DMS79 (cell line): ENCODE measurements around the gene SIAH2.
"Not testable (repeated sequence)": the region's sequence is repeated elsewhere in the genome, so short reads cannot be mapped to it uniquely, and the experiment has no call there.

Experiments used
- DNase-seq: peaks from one replicate; lab custom pipeline; 2025; lab: John Stamatoyannopoulos, UW

Gene SIAH2, protein sequence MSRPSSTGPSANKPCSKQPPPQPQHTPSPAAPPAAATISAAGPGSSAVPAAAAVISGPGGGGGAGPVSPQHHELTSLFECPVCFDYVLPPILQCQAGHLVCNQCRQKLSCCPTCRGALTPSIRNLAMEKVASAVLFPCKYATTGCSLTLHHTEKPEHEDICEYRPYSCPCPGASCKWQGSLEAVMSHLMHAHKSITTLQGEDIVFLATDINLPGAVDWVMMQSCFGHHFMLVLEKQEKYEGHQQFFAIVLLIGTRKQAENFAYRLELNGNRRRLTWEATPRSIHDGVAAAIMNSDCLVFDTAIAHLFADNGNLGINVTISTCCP

GRCh38 chr3:150763122-150763840 lies at the start of gene SIAH2:
Gene SIAH2, minus strand, starts transcription at chr3:150763169. Its CDS starts 320 bp downstream, at chr3:150762849.
- peak; percentile 69 for DNase-seq

DNA sequence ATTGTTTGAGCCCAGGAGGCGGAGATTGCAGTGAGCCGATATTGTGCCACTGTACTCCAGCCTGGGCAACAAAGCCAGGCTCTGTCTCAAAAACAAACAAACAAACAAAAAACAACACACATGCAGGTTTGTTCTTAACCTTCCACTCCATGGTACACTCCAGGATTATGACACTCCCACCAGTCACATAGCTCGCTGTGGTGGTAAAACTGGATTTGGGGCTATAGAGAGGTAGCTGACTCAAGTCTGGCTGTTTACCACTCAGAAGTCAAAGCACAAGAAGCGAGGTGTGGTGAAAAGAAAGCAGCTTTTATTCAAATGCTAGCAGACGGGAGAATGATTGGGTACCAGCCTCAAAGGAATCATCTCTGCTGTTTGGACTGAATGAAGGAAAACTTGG lies 49.0 kb upstream of the SIAH2 start:
- DNase-seq = no peak

- DNase-seq = no peak
Observed at GRCh38 chr3:150810641-150811040, 47.7 kb upstream of the SIAH2 start.

GRCh38 chr3:150806185-150806835 lies 43.3 kb upstream of the SIAH2 start:
- no peak for DNase-seq

DNA sequence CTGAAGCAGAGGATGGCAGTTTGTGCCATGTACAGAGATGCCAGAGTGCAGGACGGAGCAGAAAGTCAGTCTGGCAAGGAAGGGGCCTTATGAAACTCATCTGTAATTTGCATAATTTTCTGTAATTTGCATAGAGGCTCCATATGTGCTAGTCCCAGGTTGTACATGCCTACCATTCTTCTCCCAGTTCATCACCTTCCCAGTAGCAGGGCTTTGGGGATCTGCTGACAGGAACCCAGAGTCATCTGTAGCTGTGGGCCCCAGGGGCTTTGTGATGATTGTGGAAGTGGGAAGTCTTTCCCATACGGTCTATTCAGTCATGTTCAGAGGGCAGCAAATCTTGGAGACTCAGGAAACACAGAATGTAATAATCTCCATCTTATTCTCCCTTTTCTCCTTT lies 42.4 kb upstream of the SIAH2 start:
- DNase-seq = no peak

DNA sequence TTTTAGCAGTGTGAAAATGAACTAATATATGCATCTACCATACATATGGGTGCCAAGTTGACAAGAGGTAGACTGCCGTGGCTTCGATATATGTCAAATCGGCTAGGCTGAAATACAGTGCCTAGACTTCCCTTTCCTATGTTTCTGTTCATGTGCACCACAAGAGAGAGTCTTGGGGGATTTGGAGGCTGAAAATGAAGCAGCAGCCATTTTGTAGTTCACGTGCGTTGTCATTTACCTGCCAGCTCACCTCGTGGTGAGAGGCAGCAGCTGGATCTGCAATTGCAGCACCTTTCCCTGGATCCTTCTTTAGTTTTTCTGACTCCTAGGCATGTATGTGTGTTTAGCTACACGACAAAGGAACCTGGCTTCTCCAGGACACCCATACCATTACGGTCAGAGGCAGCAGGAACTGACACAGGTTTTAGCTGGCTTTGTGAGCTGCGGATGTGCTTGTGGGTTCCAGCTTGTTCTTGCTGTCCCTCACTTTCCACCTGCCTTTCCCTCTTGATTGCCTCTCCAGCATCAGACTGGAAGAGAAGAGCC lies 40.5 kb upstream of the SIAH2 start:
- DNase-seq = no peak

DNA sequence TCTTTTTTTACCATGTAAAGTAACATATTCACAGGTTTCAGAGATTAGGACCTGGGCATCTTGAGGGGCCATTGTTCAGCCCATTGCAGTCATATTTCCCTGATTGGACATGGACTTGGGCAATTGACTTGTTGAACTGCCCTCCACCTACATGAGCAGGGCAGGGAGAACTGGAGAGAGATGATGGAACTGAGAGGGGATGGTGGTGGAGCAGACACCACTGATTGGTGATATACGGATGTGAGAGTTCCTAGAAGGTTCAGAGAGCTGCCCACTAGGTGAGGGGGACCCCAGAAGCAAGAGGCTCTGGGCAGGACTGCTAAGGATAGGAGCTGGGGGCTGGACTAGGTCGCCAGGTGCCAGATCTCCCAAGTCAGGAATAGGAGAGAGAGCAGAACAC lies 37.8 kb upstream of the SIAH2 start:
- no peak for DNase-seq

DNA sequence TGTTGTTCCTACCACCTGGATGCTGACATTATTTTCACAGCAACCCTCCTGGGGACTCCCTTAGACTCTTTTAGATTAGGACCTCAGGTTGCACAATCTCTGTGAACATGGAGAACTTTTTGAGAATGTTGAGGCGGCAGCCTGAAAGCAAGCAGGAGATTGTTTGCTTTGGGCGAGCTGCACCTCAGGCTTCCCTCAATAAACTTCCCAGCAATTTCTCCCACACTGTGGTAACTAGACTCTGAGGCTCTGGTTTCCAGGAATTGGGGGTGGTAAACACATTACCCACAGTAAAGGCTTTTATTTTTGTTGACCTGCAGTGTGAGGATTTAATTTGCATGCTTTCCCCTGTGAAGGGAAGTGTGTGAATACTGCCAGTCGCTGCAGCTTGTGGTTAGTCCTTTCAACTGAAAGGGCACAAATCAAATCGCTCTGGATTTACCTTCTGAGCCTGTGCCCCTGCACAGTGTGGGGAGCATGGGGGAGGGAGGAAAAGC lies 35.2 kb upstream of the SIAH2 start:
- DNase-seq = no peak

GRCh38 chr3:150797155-150797554 lies 34.2 kb upstream of the SIAH2 start:
- DNase-seq = no peak

DNA sequence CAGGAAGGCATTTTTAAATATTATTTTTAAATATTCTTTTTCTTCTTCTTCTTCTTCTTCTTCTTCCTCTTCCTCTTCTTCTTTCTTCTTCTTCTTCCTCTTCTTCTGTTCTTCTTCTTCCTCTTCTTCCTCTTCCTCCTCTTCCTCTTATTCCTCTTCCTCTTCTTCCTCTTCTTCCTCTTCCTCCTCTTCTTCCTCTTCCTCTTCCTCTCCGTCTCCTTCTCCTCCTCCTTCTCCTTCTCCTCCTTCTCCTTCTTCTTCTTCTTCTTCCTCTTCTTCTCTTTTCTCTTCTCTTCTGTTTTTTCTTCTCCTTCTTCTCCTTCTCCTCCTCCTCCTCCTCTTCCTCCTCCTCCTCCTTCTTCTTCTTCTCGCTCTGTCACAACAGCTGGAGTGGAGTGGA lies 33.6 kb upstream of the SIAH2 start:
- not testable (repeated sequence) for DNase-seq

- DNase-seq = no peak
Observed at GRCh38 chr3:150793641-150794040, 30.7 kb upstream of the SIAH2 start.

- no peak for DNase-seq
Observed at GRCh38 chr3:150790629-150791028, 27.7 kb upstream of the SIAH2 start.

DNA sequence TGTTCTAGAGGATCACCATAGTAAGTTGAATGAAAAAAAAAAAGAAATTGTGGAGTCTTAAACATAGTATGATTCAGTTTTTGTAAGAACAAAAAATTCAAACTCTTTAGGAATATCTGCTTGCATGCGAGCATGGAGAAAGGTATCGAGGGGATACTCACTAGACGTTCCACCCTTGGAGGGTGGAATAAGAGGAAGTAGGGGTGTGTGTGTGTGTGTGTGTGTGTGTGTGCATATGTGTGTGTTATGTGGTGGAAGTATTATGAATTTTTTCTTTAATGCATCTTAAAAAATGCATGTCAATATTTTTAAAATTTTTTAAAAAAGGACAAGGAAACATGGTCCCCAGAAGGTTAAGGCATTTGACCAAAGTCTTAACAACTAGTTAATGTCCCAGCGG lies 26.5 kb upstream of the SIAH2 start:
- DNase-seq = no peak

- DNase-seq = peak; percentile 47
Observed at GRCh38 chr3:150787741-150788370, 24.9 kb upstream of the SIAH2 start.

DNA sequence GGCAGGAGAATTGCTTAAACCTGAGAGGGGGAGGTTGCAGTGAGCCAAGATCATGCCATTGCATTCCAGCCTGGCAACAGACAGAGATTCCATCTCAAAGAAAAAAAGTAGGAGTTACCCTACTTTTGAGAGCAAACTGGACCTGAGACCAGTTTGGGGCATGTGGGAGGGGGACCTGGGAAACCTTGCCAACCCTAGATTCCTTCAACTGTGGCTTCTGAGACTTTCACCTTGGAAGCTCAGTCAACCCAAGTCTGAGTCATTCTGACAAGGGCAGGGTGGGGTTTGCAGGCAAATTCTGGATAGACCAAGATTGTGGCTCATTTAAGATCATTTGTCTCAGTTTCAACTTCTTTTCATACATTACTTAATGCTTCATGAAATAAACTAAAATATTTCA lies 23.8 kb upstream of the SIAH2 start:
- DNase-seq = no peak

DNA sequence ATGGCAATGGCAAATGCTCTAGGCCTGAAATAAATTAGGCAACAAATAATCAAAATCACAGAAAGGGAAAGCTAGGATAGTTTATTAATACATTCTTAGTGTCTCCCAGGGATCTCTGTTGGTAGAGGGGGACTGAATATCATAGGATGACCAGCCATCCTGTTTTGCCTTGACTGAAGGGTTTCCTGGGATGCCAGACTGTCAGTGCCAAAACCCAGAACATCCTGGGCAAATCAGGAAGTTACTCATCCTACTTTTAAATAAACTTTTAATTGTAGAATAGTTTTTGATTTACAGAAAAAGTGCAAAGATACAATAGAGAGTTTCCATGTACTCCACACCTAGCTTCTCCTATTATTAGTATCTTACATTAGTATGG lies 21.8 kb upstream of the SIAH2 start:
- no peak for DNase-seq

DNA sequence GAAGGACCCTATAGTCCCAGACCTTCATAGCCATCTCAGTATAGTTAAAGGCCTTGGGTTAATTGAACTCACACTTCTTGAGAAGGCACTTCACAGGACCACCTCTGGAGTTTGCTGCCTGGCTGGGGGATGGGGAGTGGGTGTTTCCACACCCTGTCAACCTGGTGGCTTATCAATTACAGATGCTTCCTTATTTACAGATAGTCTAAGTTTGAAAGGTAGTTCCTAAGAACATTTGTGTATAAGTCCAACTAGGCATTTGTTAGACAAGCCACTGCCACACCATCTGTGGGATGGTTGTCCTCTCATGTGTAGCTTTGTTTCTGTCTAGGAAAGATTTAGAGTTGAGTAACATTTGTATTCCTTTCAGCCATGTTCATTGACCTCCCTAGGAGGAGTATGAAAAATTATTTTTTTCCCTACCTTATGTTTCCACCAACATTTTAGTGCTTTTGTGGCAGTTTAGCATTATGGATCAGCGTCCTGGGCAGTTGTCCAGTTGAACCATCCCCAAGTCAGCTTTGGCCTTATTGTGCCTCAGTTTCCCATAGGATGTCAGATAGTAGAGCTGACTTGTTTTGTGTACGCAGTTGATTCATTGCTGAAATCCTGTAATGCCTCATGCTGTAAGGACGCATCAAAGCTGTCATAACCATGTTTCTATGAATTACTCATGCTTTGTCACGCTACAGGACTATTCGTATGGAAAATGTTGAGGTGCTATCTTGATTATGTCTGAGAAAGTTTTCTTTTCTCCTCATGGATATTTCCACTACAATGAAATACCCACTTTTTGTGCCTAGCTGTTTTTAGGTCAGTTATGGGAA lies 21.2 kb upstream of the SIAH2 start:
- DNase-seq = no peak

- no peak for DNase-seq
Observed at GRCh38 chr3:150783316-150783715, 20.3 kb upstream of the SIAH2 start.

GRCh38 chr3:150779402-150779858 lies 16.5 kb upstream of the SIAH2 start:
- no peak for DNase-seq

- no peak for DNase-seq
Observed at GRCh38 chr3:150778793-150779401, 15.9 kb upstream of the SIAH2 start.
